Neural crest cell (in vitro differentiated cells): Measurements from ENCODE around the gene CDH10. TPM values are rescaled to one million over a fixed set of nuclear protein-coding genes. Genes with fewer than 3 reads are reported as not detected.

ENCODE experiments used
- DNase-seq: peaks from one replicate; pipeline ENCODE4 v3.0.0; 2021; ENCODE audit warnings: low read depth, mixed read lengths, low spot score
- H3K27ac Mint-ChIP-seq: one replicate; pipeline ENCODE4 v1.8.0; 2021; ENCODE audit warnings: mild to moderate bottlenecking, mixed read lengths; ENCODE audit not compliant: unreplicated experiment
- H3K27me3 Mint-ChIP-seq: 2 replicates; pipeline ENCODE4 v1.8.0; 2021; ENCODE audit warnings: low read depth, mild to moderate bottlenecking, mixed read lengths
- H3K36me3 Mint-ChIP-seq: 2 replicates; pipeline ENCODE4 v1.8.0; 2021; ENCODE audit warnings: low read depth, mild to moderate bottlenecking, mixed read lengths
- H3K4me1 Mint-ChIP-seq: 2 replicates; pipeline ENCODE4 v1.8.0; 2021; ENCODE audit warnings: mixed read lengths
- H3K4me3 Mint-ChIP-seq: one replicate; pipeline ENCODE4 v1.8.0; 2021; ENCODE audit warnings: mild to moderate bottlenecking, mixed read lengths
- H3K9me3 Mint-ChIP-seq: 2 replicates; pipeline ENCODE4 v1.8.0; 2021; ENCODE audit warnings: mixed read lengths
- CTCF ChIP-seq: fragments of 200-600 bp; sonication (generic); conservative IDR thresholded peaks from 2 replicates; pipeline ENCODE4 v1.5.0; 2021; ENCODE audit warnings: antibody characterized with exemption, mild to moderate bottlenecking
- total RNA-seq: library from RNA; stranded (reverse); gene quantifications from 2 replicates; pipeline ENCODE4 v1.2.1, GENCODE V29; 2021

Gene CDH10
- total RNA-seq, 1 donor from 2014 or later = 4.8 TPM

- no peak for DNase-seq
- Mint-ChIP-seq H3K9me3 (no peaks in the 10 kb centered on the region), H3K4me1 (peaks cover 4% of the 10 kb centered on the region), H3K27ac (no peak overlapping the region), H3K4me3 (no peak overlapping the region), H3K36me3 (no peaks in the 10 kb centered on the region), H3K27me3 (no peaks in the 10 kb centered on the region)
- TF ChIP-seq CTCF = no peak
These were observed 153.3 kb downstream of the CDH10 start for GRCh38 chr5:24491490-24491889.

- Mint-ChIP-seq H3K27ac (no peak overlapping the region), H3K27me3 (no peaks in the 10 kb centered on the region), H3K9me3 (no peaks in the 10 kb centered on the region), H3K4me3 (no peak overlapping the region), H3K4me1 (no peaks in the 10 kb centered on the region), H3K36me3 (no peaks in the 10 kb centered on the region)
- TF ChIP-seq CTCF = no peak
- no peak for DNase-seq
These were observed 157.2 kb downstream of the CDH10 start for GRCh38 chr5:24487368-24488229.

GRCh38 chr5:24480952-24481351 lies 163.8 kb downstream of the CDH10 start:
- no peak for TF ChIP-seq CTCF
- Mint-ChIP-seq H3K4me3 (no peak overlapping the region), H3K4me1 (no peaks in the 10 kb centered on the region), H3K9me3 (peaks cover 2% of the 10 kb centered on the region), H3K27ac (no peak overlapping the region), H3K36me3 (no peaks in the 10 kb centered on the region), H3K27me3 (no peaks in the 10 kb centered on the region)
- no peak for DNase-seq

- H3K4me3 Mint-ChIP-seq = no peak overlapping the region
- DNase-seq = no peak
- peaks cover 4% of the 10 kb centered on the region for H3K36me3 Mint-ChIP-seq
- H3K4me1 Mint-ChIP-seq = no peaks in the 10 kb centered on the region
- H3K27me3 Mint-ChIP-seq = no peaks in the 10 kb centered on the region
- H3K27ac Mint-ChIP-seq = no peak overlapping the region
- peaks cover 5% of the 10 kb centered on the region for H3K9me3 Mint-ChIP-seq
- no peak for TF ChIP-seq CTCF
These were observed 166.8 kb downstream of the CDH10 start for GRCh38 chr5:24477958-24478357.

GRCh38 chr5:24475101-24475500 lies 169.7 kb downstream of the CDH10 start:
- no peak for TF ChIP-seq CTCF
- H3K9me3 Mint-ChIP-seq = peaks cover 5% of the 10 kb centered on the region
- H3K27me3 Mint-ChIP-seq = no peaks in the 10 kb centered on the region
- no peak overlapping the region for H3K27ac Mint-ChIP-seq
- H3K4me1 Mint-ChIP-seq = no peaks in the 10 kb centered on the region
- peaks cover 4% of the 10 kb centered on the region for H3K36me3 Mint-ChIP-seq
- no peak for DNase-seq
- H3K4me3 Mint-ChIP-seq = no peak overlapping the region
